NK-92 (cell line): ENCODE measurements around the gene NUDT13.

Experiments
- DNase-seq: peaks from one replicate; lab custom pipeline; 2025; ENCODE audit not compliant: unreplicated experiment; lab: John Stamatoyannopoulos, UW

NUDT13 gene

DNA sequence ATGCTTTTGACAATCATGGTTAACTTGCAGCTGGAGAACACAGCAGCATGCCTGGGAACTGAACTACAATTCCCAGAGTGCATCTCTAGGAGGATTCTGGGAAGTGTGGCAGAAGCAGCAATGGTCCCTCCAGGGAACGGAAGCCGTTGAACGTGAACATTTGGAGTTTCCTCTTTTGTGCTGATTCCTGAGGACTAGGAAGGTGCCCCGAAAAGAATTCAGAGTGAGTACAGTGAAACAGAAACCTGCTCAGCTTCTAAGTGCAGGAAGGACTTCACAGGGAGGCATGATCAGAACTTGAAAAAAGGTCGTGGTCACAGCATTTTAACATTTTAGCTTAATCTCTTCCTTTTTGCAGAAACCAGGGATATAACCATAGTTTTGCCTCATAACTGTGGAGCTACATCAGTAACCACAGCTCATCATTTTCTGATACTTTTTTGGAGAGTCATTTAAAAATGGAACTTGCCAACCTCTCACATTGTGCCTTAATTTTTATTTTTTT is at the start of gene NUDT13:
NUDT13 (plus strand) TSS at position 111 of the 505 bp plus-strand sequence. CDS start 3,911 bp downstream, outside the sequence.
- no peak for DNase-seq

GRCh38 chr10:73060738-73061635 is 49.3 kb upstream of the NUDT13 start:
- no peak for DNase-seq

DNA sequence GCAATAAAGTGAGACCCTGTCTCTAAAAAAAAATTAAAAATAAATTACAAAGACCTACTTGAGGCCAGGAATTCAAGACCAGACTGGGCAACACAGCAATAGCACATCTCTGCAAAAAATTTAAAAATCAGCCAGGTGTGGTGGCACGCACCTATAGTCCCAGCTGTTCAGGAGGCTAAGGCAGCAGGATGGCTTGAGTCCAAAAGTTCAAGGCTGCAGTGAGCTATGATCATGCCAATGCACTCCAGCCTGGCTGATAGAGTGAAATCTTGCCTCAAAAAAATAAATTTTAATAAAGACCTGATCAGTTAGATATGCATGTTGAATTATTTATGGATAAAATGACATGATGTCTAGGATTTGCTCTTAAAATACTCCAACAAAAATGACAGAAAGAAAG is 48.5 kb upstream of the NUDT13 start:
- no peak for DNase-seq

DNA sequence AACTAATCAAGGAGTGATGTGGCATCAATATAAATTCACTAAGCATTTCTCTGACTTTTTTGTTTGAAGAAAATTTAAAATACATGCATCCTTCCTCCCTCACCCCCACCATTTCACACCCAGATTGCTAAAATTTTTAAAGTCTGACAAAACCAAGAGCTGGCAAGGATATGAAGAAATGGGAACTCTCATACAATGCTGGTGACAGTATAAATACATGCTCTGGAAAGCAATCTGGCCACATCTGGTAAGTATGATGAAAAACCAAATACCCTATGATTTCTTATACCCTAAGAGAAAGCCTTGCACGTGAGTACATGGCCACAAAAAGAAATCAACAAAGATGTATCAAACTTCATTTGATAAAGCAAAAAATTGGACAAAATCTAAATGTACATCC is 44.8 kb upstream of the NUDT13 start:
- DNase-seq: no peak

DNA sequence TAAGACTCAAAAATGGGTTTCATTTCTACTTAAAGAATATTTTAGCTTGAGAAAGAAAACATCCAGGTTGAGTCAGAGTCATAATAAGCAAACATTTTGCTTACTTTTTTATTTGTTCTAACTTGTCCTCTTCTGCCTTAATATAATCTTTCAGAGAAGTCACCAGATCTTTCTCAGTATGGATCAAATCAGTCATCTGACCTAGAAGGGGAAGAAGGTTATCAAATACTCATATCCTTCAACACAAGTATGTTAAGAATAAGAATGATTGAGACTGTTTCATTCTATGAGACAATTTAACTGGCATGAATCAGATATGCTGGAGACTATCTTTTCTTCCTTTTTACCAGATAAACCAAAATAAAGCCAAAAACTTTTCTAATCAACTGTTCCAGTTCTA is 36.6 kb upstream of the NUDT13 start:
- no peak for DNase-seq

DNA sequence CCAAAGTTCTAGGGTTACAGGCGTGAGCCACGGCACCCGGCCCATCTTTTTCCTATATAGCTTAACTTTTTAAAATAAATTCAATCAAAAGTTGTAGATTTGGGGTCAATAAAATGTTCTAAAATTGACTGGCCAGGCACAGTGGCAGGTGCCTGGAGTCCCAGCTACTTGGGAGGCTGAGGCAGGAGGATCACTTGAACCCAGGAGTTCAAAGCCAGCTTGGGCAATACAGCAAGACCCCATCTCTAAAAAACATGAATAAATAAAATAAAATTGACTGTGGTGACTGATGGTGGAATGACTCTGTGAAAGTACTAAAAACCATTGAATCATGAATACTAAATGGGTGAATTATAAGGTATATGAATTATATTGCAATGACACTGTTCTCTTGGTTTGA is 34.4 kb upstream of the NUDT13 start:
- no peak for DNase-seq

GRCh38 chr10:73076360-73077183 is 33.7 kb upstream of the NUDT13 start:
- DNase-seq: no peak

GRCh38 chr10:73079779-73080541 is 30.3 kb upstream of the NUDT13 start:
- DNase-seq: no peak

GRCh38 chr10:73083221-73083620 is 27.0 kb upstream of the NUDT13 start:
- no peak for DNase-seq

GRCh38 chr10:73084209-73084608 is 26.0 kb upstream of the NUDT13 start:
- DNase-seq: no peak

- no peak for DNase-seq
Observed at GRCh38 chr10:73086816-73087215, 23.4 kb upstream of the NUDT13 start.

DNA sequence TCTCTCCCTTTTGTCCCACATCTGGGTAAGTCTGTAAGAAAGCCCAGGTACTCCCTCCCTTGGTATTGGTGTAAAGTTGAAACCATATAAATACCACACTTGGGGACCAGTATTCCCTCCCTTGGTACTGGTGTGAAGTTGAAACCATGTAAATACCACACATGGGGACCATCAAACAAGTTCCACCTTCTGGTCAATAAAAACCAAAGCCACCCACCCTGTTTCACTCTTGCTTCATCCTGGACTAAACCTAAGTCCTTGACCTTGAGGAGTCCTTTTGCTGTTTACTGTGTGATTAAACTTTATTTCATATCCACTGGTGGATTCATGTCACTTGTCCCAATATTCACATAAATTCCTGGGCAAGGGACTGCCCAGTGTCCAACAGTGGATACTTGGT is 22.0 kb upstream of the NUDT13 start:
- no peak for DNase-seq

DNA sequence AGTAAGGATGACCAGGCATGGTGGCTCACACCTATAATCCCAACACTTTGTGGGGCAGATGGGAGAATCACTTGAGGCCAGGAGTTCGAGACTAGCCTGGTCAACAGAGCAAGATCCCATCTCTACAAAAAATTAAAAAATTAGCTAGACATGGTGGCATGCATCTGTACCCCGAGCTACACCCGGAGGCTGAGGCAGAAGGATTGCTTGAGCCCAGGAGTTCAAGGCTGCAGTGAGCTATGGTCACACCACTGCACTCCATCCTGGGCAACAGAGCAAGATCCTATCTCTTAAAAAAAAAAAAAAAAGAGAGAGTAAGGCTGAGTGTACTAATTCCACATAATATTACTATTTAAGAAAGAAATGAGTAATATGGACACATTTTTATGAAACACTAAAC is 17.4 kb upstream of the NUDT13 start:
- DNase-seq: no peak

GRCh38 chr10:73093922-73094850 is 16.1 kb upstream of the NUDT13 start:
- no peak for DNase-seq

DNA sequence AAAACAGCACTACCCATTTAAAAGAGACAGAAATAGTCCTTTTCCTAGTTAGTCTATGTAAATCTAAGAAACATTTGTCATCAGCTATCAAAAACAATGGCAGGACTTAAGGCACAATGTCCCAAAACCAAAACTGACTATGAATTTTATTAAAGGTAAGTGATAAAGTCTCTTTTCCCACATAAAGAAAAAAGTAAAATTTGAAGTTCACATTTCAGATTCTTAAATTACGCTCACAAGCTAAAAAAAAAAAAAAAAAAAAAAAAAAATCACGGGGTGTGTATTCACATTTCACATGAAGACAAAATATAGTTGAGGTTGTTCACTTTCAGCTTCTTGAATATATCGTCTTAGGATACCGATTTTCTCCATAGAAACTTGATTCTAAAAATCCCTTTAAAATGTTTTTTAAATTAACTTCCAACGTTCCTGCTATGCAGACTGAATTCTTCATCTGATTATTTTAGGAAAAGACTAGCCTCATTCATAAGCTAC is 15.2 kb upstream of the NUDT13 start:
- DNase-seq: no peak

DNA sequence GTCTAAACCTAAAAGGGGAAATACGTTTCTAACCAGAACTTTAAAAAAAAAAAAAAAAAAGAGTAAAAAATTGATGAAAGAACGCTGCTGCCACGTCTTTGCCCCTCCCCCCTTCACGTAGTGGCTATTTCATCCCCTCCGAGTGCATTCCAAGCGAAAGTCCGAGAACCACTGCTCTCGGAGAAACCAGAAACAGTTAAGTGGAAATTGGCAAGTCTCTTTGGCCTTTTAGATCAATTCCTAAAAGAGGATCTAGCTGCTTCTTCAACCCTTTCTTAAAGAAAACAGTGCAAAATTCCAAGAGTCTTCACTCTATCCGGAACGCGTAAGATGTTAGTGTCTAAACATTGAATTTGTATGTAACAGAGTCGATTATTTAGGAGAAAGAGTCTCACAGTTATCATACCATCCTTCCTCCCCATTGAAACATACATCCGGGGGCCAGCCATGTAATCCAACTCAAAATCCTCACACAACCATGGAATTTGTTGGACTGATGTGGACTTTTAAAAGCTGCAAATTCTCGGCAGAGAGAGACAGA is 14.7 kb upstream of the NUDT13 start:
- DNase-seq: no peak

DNA sequence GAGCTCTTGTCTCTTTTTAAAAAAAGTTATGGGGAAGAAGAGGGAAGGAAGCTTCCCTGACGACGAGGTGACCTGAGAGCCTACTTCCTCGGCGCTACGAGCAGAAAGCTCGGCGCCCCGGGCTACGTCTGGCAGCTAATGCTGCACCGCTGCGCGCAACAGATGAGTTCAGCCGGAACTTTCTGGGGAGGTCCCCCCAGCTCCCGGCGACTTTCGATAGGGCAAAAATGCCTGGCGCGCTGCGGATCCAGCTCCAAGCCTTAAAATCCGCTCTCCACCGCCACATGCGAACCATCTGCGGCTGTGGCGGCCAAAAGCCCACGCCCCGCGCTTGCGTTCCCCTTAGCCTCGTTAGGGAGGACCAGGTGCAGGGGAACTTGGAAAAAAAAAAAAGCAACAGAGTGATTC is 14.2 kb upstream of the NUDT13 start:
- DNase-seq: no peak

DNA sequence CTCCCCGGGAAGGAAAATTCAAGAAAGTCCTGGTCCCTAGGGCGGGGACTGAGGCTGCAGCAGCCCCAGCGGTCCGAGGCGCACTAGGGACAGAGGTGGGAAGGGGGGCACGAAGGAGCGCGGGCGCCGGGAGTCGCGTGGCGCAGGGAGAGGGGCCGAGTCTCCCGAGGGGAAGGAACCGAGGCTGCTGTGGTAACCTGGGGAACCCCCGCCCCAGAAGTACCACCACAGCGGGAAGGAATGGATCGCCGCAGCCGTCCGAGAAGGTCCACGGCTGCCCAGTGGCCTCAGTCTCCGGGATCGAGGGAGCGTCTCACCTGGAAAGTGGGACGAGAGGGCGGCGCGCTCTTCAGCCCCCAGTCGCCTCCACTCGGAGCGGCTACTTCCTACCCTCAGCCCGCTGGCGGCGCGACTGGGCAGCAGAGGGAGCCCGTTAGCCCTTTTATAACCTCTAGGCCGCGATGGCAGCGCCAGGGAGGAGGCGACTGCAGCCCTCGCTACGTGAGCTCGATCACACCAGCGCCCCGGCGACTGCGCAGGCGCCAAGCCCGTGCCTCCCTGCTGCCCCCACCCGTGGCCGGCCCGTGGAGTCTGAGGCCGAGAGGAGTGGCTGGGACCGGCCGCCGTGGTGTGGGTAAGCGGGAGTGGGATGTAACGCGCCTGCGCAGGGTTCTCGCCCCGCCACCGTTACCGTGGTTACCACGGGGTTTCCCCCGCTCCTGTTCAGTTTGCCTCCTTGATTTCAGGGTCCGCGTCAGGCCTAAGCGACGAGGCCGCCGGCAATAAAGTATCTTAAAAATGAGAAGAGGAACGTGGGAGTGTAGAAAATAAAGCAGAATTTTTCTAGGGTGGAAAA is 13.6 kb upstream of the NUDT13 start, which contains the start of gene P4HA1:
P4HA1 (minus strand) TSS at position 418 of the 856 bp plus-strand sequence. CDS start 21,983 bp downstream, outside the sequence.
- peak; percentile 89 for DNase-seq

DNA sequence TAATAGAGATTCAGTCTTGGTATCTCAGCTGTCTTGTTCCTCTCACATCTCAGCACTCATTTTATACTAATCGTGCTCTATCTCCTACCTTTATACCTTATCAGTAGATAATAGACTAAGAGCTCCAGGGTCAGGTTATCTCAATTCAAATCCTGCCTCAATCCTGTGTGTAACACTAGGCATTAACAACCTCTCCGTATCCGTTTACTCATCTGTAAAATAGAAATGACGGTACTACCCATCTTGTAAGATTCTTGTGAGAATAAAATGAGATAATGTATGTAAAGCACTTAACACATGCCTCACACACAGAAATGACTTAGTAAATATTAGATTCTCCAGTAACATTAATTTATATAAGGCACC is 13.0 kb upstream of the NUDT13 start:
- DNase-seq: no peak
